ENCODE data around the gene ASGR1. TPM values are rescaled to one million over a fixed set of nuclear protein-coding genes. Genes with fewer than 3 reads are reported as not detected.

Gene ASGR1
- total and polyA plus RNA-seq, 2 of the 4 experiments (the other 2 are of a cell fraction) = 1.3 to 3.8 TPM

DNA sequence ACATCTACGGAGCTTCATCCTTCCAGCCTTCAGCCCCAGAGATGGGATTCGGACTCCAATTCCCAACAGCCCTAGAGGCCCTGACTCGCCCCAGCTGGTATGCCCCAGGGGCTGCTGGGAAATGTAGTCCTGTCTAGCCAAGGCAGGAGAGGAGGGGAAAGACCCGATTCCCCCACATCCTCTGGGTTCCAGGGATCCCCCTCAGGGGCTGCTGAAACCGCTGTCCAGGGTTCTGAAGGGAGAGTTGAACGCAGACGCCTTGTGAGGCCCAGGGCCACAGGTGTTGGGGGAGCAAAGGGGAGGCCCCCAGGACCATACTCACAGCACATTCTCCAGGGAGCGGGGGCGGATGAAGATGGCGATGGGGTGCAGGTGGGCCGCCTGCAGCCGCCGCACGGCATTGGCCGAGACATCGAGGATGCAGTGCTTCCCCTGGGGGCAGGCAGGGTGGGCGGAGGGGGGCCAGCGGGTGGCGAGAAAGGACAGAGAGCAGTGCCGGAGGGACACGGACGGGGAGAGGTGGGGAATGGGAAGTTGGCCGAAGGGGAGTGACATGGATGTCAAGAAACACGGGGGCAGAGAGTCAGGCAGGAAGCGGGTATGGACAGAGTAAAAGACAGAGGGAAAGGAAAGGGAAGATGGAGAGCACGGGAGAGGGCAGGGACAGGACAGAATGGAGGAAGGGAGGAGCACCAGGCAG lies 12.6 kb upstream of the ASGR1 start:
- CTCF ChIA-PET = no interaction called here

More for the DNA sequence above, 12.6 kb upstream of the ASGR1 start:
- Histone ChIP-seq H3K4me1 (ENCODE audit: control insufficient read depth, insufficient read depth, low read length) (no peaks in the 10 kb centered on the region), H2BK20ac (ENCODE audit: low read depth, low read length) (no peak overlapping the region), H3K4ac (ENCODE audit: low read depth, low read length) (no peak overlapping the region), H4K8ac (ENCODE audit: low read depth in 2 of 2, low read length in 2 of 2) (no peak overlapping the region), H3K27ac (ENCODE audit: insufficient read depth, low read length) (no peak overlapping the region), H4K91ac (ENCODE audit: insufficient read depth, low read depth, low read length) (no peak overlapping the region), H3K23ac (ENCODE audit: low read depth, low read length) (no peak overlapping the region), H2AK5ac (ENCODE audit: low read depth, low read length) (no peak overlapping the region), H2AFZ (replicated peaks; ENCODE audit: low read length, poor library complexity) (peak overlapping the region; percentile 32), H3K9ac (ENCODE audit: low read depth, low read length) (no peak overlapping the region), H2BK120ac (ENCODE audit: low read depth, low read length) (no peak overlapping the region), H3K56ac (ENCODE audit: extremely low read depth, insufficient read depth, low read length) (no peak overlapping the region), H2BK15ac (ENCODE audit: low read depth, low read length) (no peak overlapping the region), H3K4me3 (ENCODE audit: insufficient read depth, low read depth, low read length) (no peak overlapping the region), H2AK9ac (replicated peaks; ENCODE audit: low read depth, low read length, poor library complexity) (peak overlapping the region; percentile 70), H3K27me3 (ENCODE audit: control insufficient read depth, insufficient read depth, low read length) (no peaks in the 10 kb centered on the region), H3K79me1 (ENCODE audit: low read depth in 1 of 2, low read length in 2 of 2) (no peaks in the 10 kb centered on the region; a peak in 2 of 4 replicates), H4K20me1 (ENCODE audit: insufficient read depth, low read length) (peaks cover 12% of the 10 kb centered on the region), H3K4me2 (ENCODE audit: low read depth, low read length) (no peak overlapping the region), H4K5ac (ENCODE audit: low read depth, low read length) (no peak overlapping the region), H3K9me3 (ENCODE audit: control insufficient read depth, insufficient read depth, low read length) (no peaks in the 10 kb centered on the region), H3K14ac (replicated peaks; ENCODE audit: low read depth, low read length) (no peak overlapping the region), H3K36me3 (ENCODE audit: control insufficient read depth, insufficient read depth, low read length) (peaks cover 56% of the 10 kb centered on the region), H3K9me1 (ENCODE audit: insufficient read depth, low read length) (no peaks in the 10 kb centered on the region), H3K18ac (ENCODE audit: low read depth, low read length) (no peak overlapping the region), H2BK5ac (ENCODE audit: low read depth, low read length, poor library complexity, severe bottlenecking) (no peak overlapping the region)
- intact Hi-C loops (cut with micrococcal nuclease) (no loop called here), in situ Hi-C loops (cut with MboI; ENCODE audit: low sequenced_read_pairs) (no loop called here), dilution Hi-C loops (cut with HindIII; ENCODE audit: low sequenced_read_pairs, unreplicated experiment) (no loop called here)
- ATAC-seq (ENCODE audit: low read depth) (peak; percentile 90), DNase-seq (peak; percentile 31)
- no peak for TF ChIP-seq CEBPB (IDR thresholded peaks at IDR 0.05; ENCODE audit: low read depth, low read length)
- no peak for TF ChIP-seq RCOR1 (IDR thresholded peaks at IDR 0.05; ENCODE audit: insufficient replicate concordance, low read length)
- no peak for TF ChIP-seq POLR2A (IDR thresholded peaks at IDR 0.05; ENCODE audit: low read depth, low read length)
- no peak for TF ChIP-seq CHD1 (IDR thresholded peaks at IDR 0.05; ENCODE audit: low read depth, low read length)
- no peak for TF ChIP-seq BHLHE40 (IDR thresholded peaks at IDR 0.05; ENCODE audit: low read depth, low read length)
- TF ChIP-seq RAD21 (IDR thresholded peaks at IDR 0.05; ENCODE audit: low read length) = no peak
- TF ChIP-seq RFX5 (IDR thresholded peaks at IDR 0.05; ENCODE audit: low read depth, low read length) = no peak
- TF ChIP-seq, protein P1, sequence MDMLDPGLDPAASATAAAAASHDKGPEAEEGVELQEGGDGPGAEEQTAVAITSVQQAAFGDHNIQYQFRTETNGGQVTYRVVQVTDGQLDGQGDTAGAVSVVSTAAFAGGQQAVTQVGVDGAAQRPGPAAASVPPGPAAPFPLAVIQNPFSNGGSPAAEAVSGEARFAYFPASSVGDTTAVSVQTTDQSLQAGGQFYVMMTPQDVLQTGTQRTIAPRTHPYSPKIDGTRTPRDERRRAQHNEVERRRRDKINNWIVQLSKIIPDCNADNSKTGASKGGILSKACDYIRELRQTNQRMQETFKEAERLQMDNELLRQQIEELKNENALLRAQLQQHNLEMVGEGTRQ (IDR thresholded peaks at IDR 0.05; ENCODE audit: low read depth, low read length) = peak; percentile 64
- peak; percentile 63; the same call in 1 of the 2 replicates for TF ChIP-seq FOS (IDR thresholded peaks at IDR 0.05; ENCODE audit: low read depth, low read length)
- BruUV-seq (replicated peaks) = no TSS peak
- POLR2A ChIA-PET (ENCODE audit: unreplicated experiment) = no interaction called here
- 80% methylated on average over 15 of the region's 26 CpGs; no CpG with 5 or more reads in 1 of the 2 experiments for WGBS, 2 experiments (ENCODE audit: extremely low coverage in 2 of 2, insufficient read length in 1 of 2)
